Measurements from ENCODE around the gene RRAD. TPM values are rescaled to one million over a fixed set of nuclear protein-coding genes. Genes with fewer than 3 reads are reported as not detected.
A peak's percentile ranks its signal among the peaks of the same experiment; 100 is the strongest.

RRAD gene
- total RNA-seq, 1 experiment from 2014 or later = 1.3 TPM

- peak; percentile 40 for DNase-seq
- TF ChIP-seq CTCF (IDR thresholded peaks at IDR 0.05; ENCODE audit: unreplicated experiment) = no peak
- intact Hi-C loops (cut with micrococcal nuclease; ENCODE audit: unreplicated experiment) = no loop called here
- Mint-ChIP-seq H3K4me3 (ENCODE audit: low read depth, unreplicated experiment) (no peak overlapping the region), H3K9me3 (ENCODE audit: low read depth, unreplicated experiment) (no peaks in the 10 kb centered on the region), H3K4me1 (ENCODE audit: low read depth, unreplicated experiment) (no peaks in the 10 kb centered on the region), H3K27ac (ENCODE audit: unreplicated experiment) (no peak overlapping the region), H3K27me3 (ENCODE audit: unreplicated experiment) (peaks cover 64% of the 10 kb centered on the region), H3K36me3 (ENCODE audit: insufficient read depth, unreplicated experiment) (peaks cover 5% of the 10 kb centered on the region)
- CTCF ChIA-PET = interaction anchor here (0.8 kb wide), 1 partner anchor 213 kb away, joined by 3 read pairs; no protein-coding TSS in a partner anchor
- no TSS peak for BruUV-seq (replicated peaks)
These were observed 45.7 kb upstream of the RRAD start for GRCh38 chr16:66970775-66971720.

DNA sequence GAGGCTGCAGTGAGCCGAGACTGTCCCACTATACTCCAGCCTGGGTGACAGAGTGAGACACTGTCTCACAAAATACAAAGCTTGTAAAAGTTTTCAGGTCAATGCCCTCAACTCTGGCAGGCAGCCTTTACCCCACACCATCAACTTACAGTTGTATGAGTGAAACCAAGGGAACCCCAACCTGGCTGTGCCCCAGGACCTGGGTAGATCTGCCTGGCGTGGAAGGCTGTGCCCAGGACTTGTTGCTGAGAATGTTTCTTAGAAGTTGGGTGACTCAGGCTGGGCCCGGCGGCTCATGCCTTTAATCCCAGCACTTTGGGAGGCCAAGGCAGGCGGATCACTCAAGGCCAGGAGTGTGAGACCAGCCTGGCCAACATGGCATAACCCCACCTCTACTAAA lies 43.5 kb upstream of the RRAD start:
- Mint-ChIP-seq H3K27me3 (ENCODE audit: unreplicated experiment) (peaks cover 71% of the 10 kb centered on the region), H3K4me3 (ENCODE audit: low read depth, unreplicated experiment) (no peak overlapping the region), H3K9me3 (ENCODE audit: low read depth, unreplicated experiment) (no peaks in the 10 kb centered on the region), H3K27ac (ENCODE audit: unreplicated experiment) (no peak overlapping the region), H3K36me3 (ENCODE audit: insufficient read depth, unreplicated experiment) (peaks cover 5% of the 10 kb centered on the region), H3K4me1 (ENCODE audit: low read depth, unreplicated experiment) (no peaks in the 10 kb centered on the region)
- TF ChIP-seq CTCF (IDR thresholded peaks at IDR 0.05; ENCODE audit: unreplicated experiment) = no peak
- CTCF ChIA-PET = no interaction called here
- no peak for DNase-seq
- intact Hi-C loops (cut with micrococcal nuclease; ENCODE audit: unreplicated experiment) = no loop called here
- BruUV-seq (replicated peaks) = no TSS peak

DNA sequence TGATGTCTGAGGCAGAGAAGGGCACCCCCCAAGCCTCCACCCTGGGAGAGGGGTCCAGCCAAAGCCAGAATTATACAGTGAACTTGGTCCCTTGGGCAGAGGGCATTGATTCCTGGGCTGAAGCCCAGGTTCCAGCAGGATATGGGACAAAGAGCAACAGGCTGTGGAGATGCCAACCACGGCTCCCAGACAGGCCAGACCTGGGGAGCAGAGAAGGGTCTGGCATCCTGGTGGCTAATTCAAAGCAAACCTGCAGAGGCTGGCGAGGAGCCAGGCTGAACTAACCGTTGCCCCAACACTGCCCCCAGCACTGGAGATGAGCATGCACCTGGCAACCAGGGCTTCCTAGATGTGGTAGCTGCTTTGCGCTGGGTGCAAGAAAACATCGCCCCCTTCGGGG lies 38.7 kb upstream of the RRAD start:
- BruUV-seq (replicated peaks) = no TSS peak
- H3K4me3 Mint-ChIP-seq (ENCODE audit: low read depth, unreplicated experiment) = no peak overlapping the region
- intact Hi-C loops (cut with micrococcal nuclease; ENCODE audit: unreplicated experiment) = no loop called here
- peaks cover 63% of the 10 kb centered on the region for H3K27me3 Mint-ChIP-seq (ENCODE audit: unreplicated experiment)
- no peak for DNase-seq
- TF ChIP-seq CTCF (IDR thresholded peaks at IDR 0.05; ENCODE audit: unreplicated experiment) = no peak
- no peaks in the 10 kb centered on the region for H3K9me3 Mint-ChIP-seq (ENCODE audit: low read depth, unreplicated experiment)
- CTCF ChIA-PET = interaction anchor here (0.8 to 1.6 kb wide), 2 partner anchors 10 to 49 kb away, joined by 3 to 5 read pairs; no protein-coding TSS in a partner anchor
- peaks cover 11% of the 10 kb centered on the region for H3K4me1 Mint-ChIP-seq (ENCODE audit: low read depth, unreplicated experiment)
- H3K36me3 Mint-ChIP-seq (ENCODE audit: insufficient read depth, unreplicated experiment) = peaks cover 5% of the 10 kb centered on the region
- H3K27ac Mint-ChIP-seq (ENCODE audit: unreplicated experiment) = no peak overlapping the region

- Mint-ChIP-seq H3K27me3 (ENCODE audit: unreplicated experiment) (peaks cover 63% of the 10 kb centered on the region), H3K9me3 (ENCODE audit: low read depth, unreplicated experiment) (no peaks in the 10 kb centered on the region), H3K4me3 (ENCODE audit: low read depth, unreplicated experiment) (no peak overlapping the region), H3K4me1 (ENCODE audit: low read depth, unreplicated experiment) (peaks cover 11% of the 10 kb centered on the region), H3K36me3 (ENCODE audit: insufficient read depth, unreplicated experiment) (no peaks in the 10 kb centered on the region), H3K27ac (ENCODE audit: unreplicated experiment) (no peak overlapping the region)
- no peak for TF ChIP-seq CTCF (IDR thresholded peaks at IDR 0.05; ENCODE audit: unreplicated experiment)
- intact Hi-C loops (cut with micrococcal nuclease; ENCODE audit: unreplicated experiment) = no loop called here
- CTCF ChIA-PET = interaction anchor here (0.6 kb wide), 1 partner anchor 214 kb away, joined by 3 read pairs; no protein-coding TSS in a partner anchor
- BruUV-seq (replicated peaks) = no TSS peak
- peak; percentile 53 for DNase-seq
These were observed 36.6 kb upstream of the RRAD start for GRCh38 chr16:66961914-66962313.
